NCI-H69 (cell line): ENCODE data around the gene NID1.
A peak's percentile ranks its signal among the peaks of the same experiment; 100 is the strongest.
"Not testable (repeated sequence)": the region's sequence is repeated elsewhere in the genome, so short reads cannot be mapped to it uniquely, and the experiment has no call there.

Source experiments
- DNase-seq: peaks from one replicate; lab custom pipeline; 2025; lab: John Stamatoyannopoulos, UW

NID1 gene

GRCh38 chr1:235968831-235969230, 96.1 kb downstream of the NID1 start:
- DNase-seq: no peak

GRCh38 chr1:235966134-235966533, 98.8 kb downstream of the NID1 start:
- not testable (repeated sequence) for DNase-seq

GRCh38 chr1:235960809-235961208, 104.1 kb downstream of the NID1 start:
- DNase-seq: peak; percentile 60

- no peak for DNase-seq
Observed at GRCh38 chr1:235958021-235958420, 106.9 kb downstream of the NID1 start.

GRCh38 chr1:235955777-235956176, 109.1 kb downstream of the NID1 start:
- no peak for DNase-seq

- DNase-seq: no peak
Observed at GRCh38 chr1:235954306-235955283, 110.3 kb downstream of the NID1 start.

- no peak for DNase-seq
Observed at GRCh38 chr1:235953801-235954200, 111.1 kb downstream of the NID1 start.

GRCh38 chr1:235952950-235953615, 111.8 kb downstream of the NID1 start:
- DNase-seq: no peak

- DNase-seq: no peak
Observed at GRCh38 chr1:235951661-235952060, 113.2 kb downstream of the NID1 start.

GRCh38 chr1:235950318-235950717, 114.6 kb downstream of the NID1 start:
- DNase-seq: no peak

- no peak for DNase-seq
Observed at GRCh38 chr1:235948774-235949427, 116.0 kb downstream of the NID1 start.

- no peak for DNase-seq
Observed at GRCh38 chr1:235947989-235948388, 116.9 kb downstream of the NID1 start.

- peak; percentile 62 for DNase-seq
Observed at GRCh38 chr1:235946571-235946981, 118.3 kb downstream of the NID1 start.

- no peak for DNase-seq
Observed at GRCh38 chr1:235945775-235946570, 118.9 kb downstream of the NID1 start.

- DNase-seq: no peak
Observed at GRCh38 chr1:235943581-235944114, 121.2 kb downstream of the NID1 start.

- DNase-seq: no peak
Observed at GRCh38 chr1:235942979-235943575, 121.8 kb downstream of the NID1 start.

GRCh38 chr1:235942625-235942934, 122.3 kb downstream of the NID1 start:
- DNase-seq: no peak

- DNase-seq: no peak
Observed at GRCh38 chr1:235941876-235942624, 122.8 kb downstream of the NID1 start.

GRCh38 chr1:235940285-235940684, 124.6 kb downstream of the NID1 start:
- DNase-seq: no peak

GRCh38 chr1:235939480-235939775, 125.5 kb downstream of the NID1 start:
- no peak for DNase-seq
